Endothelial cell of umbilical vein (primary cell): ENCODE data around the gene NUP54. TPM values are rescaled to one million over a fixed set of nuclear protein-coding genes. Genes with fewer than 3 reads are reported as not detected.

Experiments
- BruUV-seq: library from RNA; stranded (reverse); fragments of 400-500 nt; replicated peaks from 2 replicates; lab custom pipeline; 2021; lab: Mats Ljungman, UMichigan
- CTCF ChIA-PET: fragments of 300-600, 350-600 bp; sonication (Branson Sonifier 250); formaldehyde crosslinking; loops from one replicate; lab custom pipeline; 2021; ENCODE audit warnings: antibody characterized with exemption, inconsistent platforms; lab: Charles Lee
- POLR2A ChIA-PET: fragments of 300-600, 350-600 bp; sonication (Branson Sonifier 250); formaldehyde crosslinking; loops from one replicate; lab custom pipeline; 2021; ENCODE audit warnings: antibody characterized with exemption, inconsistent platforms; lab: Charles Lee
- DNase-seq: peaks from one replicate; pipeline ENCODE4 v3.0.0-alpha.2; 2011; ENCODE audit warnings: low read depth, low spot score
- FAIRE-seq: peaks from 2 replicates; lab custom pipeline; 2011; peaks lifted over from hg19 to GRCh38; lab: Jason Lieb, UNC
- H2AFZ ChIP-seq: 2 replicates; pipeline ENCODE4 v1.6.0; 2012; ENCODE audit warnings: low read depth, low read length, control low read depth, inconsistent platforms
- H3K27ac ChIP-seq: 2 replicates; pipeline ENCODE4 v1.5.1; 2011; ENCODE audit warnings: low read depth, mild to moderate bottlenecking, control low read depth, low read length, moderate library complexity; ENCODE audit not compliant: insufficient read depth
- H3K27me3 ChIP-seq, 2 experiments: 2 replicates each; pipeline versions ENCODE4 v1.6.0 to v1.6.1; 2011; ENCODE audit warnings: low read length in 2 of 2, mixed read lengths in 1 of 2; ENCODE audit not compliant: control insufficient read depth in 2 of 2, insufficient read depth in 2 of 2
- H3K36me3 ChIP-seq, 2 experiments: 2 replicates in 1 of 2; 3 replicates in 1 of 2; pipeline ENCODE4 v1.5.1; 2011; ENCODE audit warnings: low read length in 2 of 2, mild to moderate bottlenecking in 1 of 2, moderate library complexity in 1 of 2; ENCODE audit not compliant: control insufficient read depth in 2 of 2, insufficient read depth in 2 of 2; ENCODE audit errors: extremely low read depth in 1 of 2
- H3K4me1 ChIP-seq: 3 replicates; pipeline ENCODE4 v1.5.1; 2011; ENCODE audit warnings: mild to moderate bottlenecking, low read length; ENCODE audit not compliant: control insufficient read depth, insufficient read depth; ENCODE audit errors: extremely low read depth
- H3K4me2 ChIP-seq: 2 replicates; pipeline ENCODE4 v1.6.1; 2011; ENCODE audit warnings: low read length, control low read depth, mixed read lengths; ENCODE audit not compliant: insufficient read depth
- H3K4me3 ChIP-seq, 3 experiments: fragments of 200-600 bp in 1 of 3; sonication (generic), shearing (Covaris generic) in 1 of 3; replicated peaks in 1 of 3; 2 replicates each; pipeline ENCODE4 v1.5.1; 2011 to 2016; ENCODE audit warnings: control low read depth in 3 of 3, low read length in 3 of 3, mild to moderate bottlenecking in 2 of 3, inconsistent platforms in 1 of 3, low read depth in 1 of 3, moderate library complexity in 1 of 3; ENCODE audit not compliant: insufficient read depth in 1 of 3
- H3K79me2 ChIP-seq: 2 replicates; pipeline ENCODE4 v1.6.0; 2012; ENCODE audit warnings: low read length, inconsistent platforms; ENCODE audit not compliant: control insufficient read depth, insufficient read depth
- H3K9ac ChIP-seq: replicated peaks from 2 replicates; pipeline ENCODE3; 2011; ENCODE audit warnings: low read length, control low read depth; ENCODE audit not compliant: insufficient read depth; ENCODE audit errors: extremely low read depth
- H3K9me1 ChIP-seq: replicated peaks from 3 replicates; pipeline ENCODE4 v1.6.0; 2011; ENCODE audit warnings: mild to moderate bottlenecking, low read length; ENCODE audit not compliant: control insufficient read depth, insufficient read depth; ENCODE audit errors: extremely low read depth
- H3K9me3 ChIP-seq: replicated peaks from 2 replicates; pipeline ENCODE4 v1.5.1; 2012; ENCODE audit warnings: low read length, inconsistent platforms; ENCODE audit not compliant: control insufficient read depth, insufficient read depth
- H4K20me1 ChIP-seq: replicated peaks from 2 replicates; pipeline ENCODE3; 2011; ENCODE audit warnings: mild to moderate bottlenecking, low read length; ENCODE audit not compliant: control insufficient read depth, insufficient read depth; ENCODE audit errors: extremely low read depth
- CTCF ChIP-seq, 2 donors: IDR thresholded peaks; 1 replicate in 1 of 2; 2 replicates in 1 of 2; pipeline ENCODE4 v1.5.1; 2011; ENCODE audit warnings: low read length in 2 of 2, mild to moderate bottlenecking in 2 of 2, moderate library complexity in 2 of 2, control low read depth in 1 of 2, inconsistent platforms in 1 of 2, low read depth in 1 of 2; ENCODE audit not compliant: insufficient read depth in 1 of 2; ENCODE audit errors: extremely low read depth in 1 of 2
- EZH2 ChIP-seq: IDR thresholded peaks from 2 replicates; pipeline ENCODE4 v1.6.1; 2012; ENCODE audit warnings: borderline replicate concordance, low read depth, mild to moderate bottlenecking, moderate library complexity, low read length, inconsistent platforms; ENCODE audit not compliant: severe bottlenecking
- FOS ChIP-seq: IDR thresholded peaks from 2 replicates; pipeline ENCODE4 v1.6.1; 2011; ENCODE audit warnings: mild to moderate bottlenecking, low read length, moderate library complexity, borderline replicate concordance; ENCODE audit not compliant: insufficient read depth
- GATA2 ChIP-seq: IDR thresholded peaks from 2 replicates; pipeline ENCODE4 v1.7.0; 2011; ENCODE audit warnings: low read depth, mild to moderate bottlenecking, moderate library complexity, mixed read lengths, low read length; ENCODE audit not compliant: insufficient read length, insufficient read depth
- MAX ChIP-seq: IDR thresholded peaks from 2 replicates; pipeline ENCODE4 v1.6.1; 2011; ENCODE audit not compliant: insufficient read depth, insufficient read length
- POLR2A ChIP-seq: IDR thresholded peaks from 2 replicates; pipeline ENCODE4 v1.6.1; 2012; ENCODE audit warnings: low read depth, mild to moderate bottlenecking, control low read depth, low read length
- POLR2AphosphoS5 ChIP-seq: IDR thresholded peaks from 2 replicates; pipeline ENCODE4 v1.6.1; 2012; ENCODE audit warnings: low read depth, mild to moderate bottlenecking, control low read depth, low read length, moderate library complexity; ENCODE audit not compliant: insufficient read depth
- dilution Hi-C: fragments of 300-500 bp; cut with MboI; formaldehyde crosslinking; loops from one replicate; pipeline ENCODE4 v1.15.0; 2019; ENCODE audit warnings: low sequenced_read_pairs; ENCODE audit not compliant: extremely low pct_ligation_motif_present
- intact Hi-C: fragments of 100-400 bp; cut with micrococcal nuclease; formaldehyde crosslinking; loops from one replicate; pipeline ENCODE4 v1.10.0; 2022
- polyA plus RNA-seq, 4 experiments: library from polyadenylated mRNA; depleted of rRNA in 3 of 4; stranded (reverse) in 3 of 4; unstranded in 1 of 4; fragments of >200 nt; gene quantifications; 2 replicates each; pipeline versions ENCODE4 v1.2.1 to v1.2.3, GENCODE V29; 2011 to 2012; ENCODE audit warnings: missing spikeins in 1 of 4
- total RNA-seq: library from RNA; stranded (reverse); gene quantifications from 2 replicates; pipeline ENCODE4 v1.2.3, GENCODE V29; 2021

Gene NUP54
- total and polyA plus RNA-seq, 2 donors (not counting 3 experiments of a cell fraction or from before 2014, with no cell fraction given), result 25.7 to 45.7 TPM

GRCh38 chr4:76188149-76188548 lies 40.0 kb upstream of the NUP54 start:
- Histone ChIP-seq H4K20me1 (no peaks in the 10 kb centered on the region), H3K27me3 (no peaks in the 10 kb centered on the region), H3K4me2 (no peak overlapping the region), H3K9me1 (no peaks in the 10 kb centered on the region), H2AFZ (no peak overlapping the region), H3K79me2 (peaks cover 6% of the 10 kb centered on the region), H3K36me3 (peaks cover 0 to 8% of the 10 kb centered on the region in 2 experiments), H3K27ac (no peak overlapping the region), H3K9me3 (no peaks in the 10 kb centered on the region), H3K9ac (no peak overlapping the region), H3K4me3 (no peak overlapping the region), H3K4me1 (no peaks in the 10 kb centered on the region)
- no TSS peak for BruUV-seq
- no peak for TF ChIP-seq POLR2A
- no peak for TF ChIP-seq EZH2
- no peak for TF ChIP-seq MAX
- no peak for TF ChIP-seq POLR2AphosphoS5
- TF ChIP-seq GATA2, result no peak
- TF ChIP-seq CTCF (IDR thresholded peaks at IDR 0.05; ENCODE audit: extremely low read depth in 1 of 2, insufficient read depth in 1 of 2, low read depth in 1 of 2, low read length in 2 of 2), result no peak
- TF ChIP-seq FOS, result no peak
- dilution Hi-C loops (no loop called here), intact Hi-C loops (no loop called here)
- ChIA-PET CTCF (interaction anchor here (1.2 to 3.8 kb wide), 2 partner anchors 9 to 190 kb away, joined by 3 to 26 read pairs; no protein-coding TSS in a partner anchor), POLR2A (no interaction called here)
- FAIRE-seq (no peak), DNase-seq (no peak)
